Kasumi-1 (cell line): ENCODE data around the gene C16orf90.

Experiments
- DNase-seq, 2 experiments: peaks; one replicate each; lab custom pipeline; 2025; lab: John Stamatoyannopoulos, UW

The C16orf90 gene

GRCh38 chr16:3495176-3495575 is at the start of gene C16orf90:
Gene C16orf90 (minus strand): TSS chr16:3495489. CDS start chr16:3495421, 68 bp downstream.
- DNase-seq = no peak

GRCh38 chr16:3542601-3543373 is 47.5 kb upstream of the C16orf90 start:
- no peak for DNase-seq

- DNase-seq = no peak
Measured at GRCh38 chr16:3541527-3542155, 46.4 kb upstream of the C16orf90 start.

GRCh38 chr16:3538222-3538621 is 42.9 kb upstream of the C16orf90 start:
- no peak for DNase-seq

- DNase-seq = no peak
Measured at GRCh38 chr16:3536851-3537250, 41.6 kb upstream of the C16orf90 start.

GRCh38 chr16:3536271-3536731 is 41.0 kb upstream of the C16orf90 start:
- no peak for DNase-seq

- no peak for DNase-seq
Measured at GRCh38 chr16:3534126-3534525, 38.8 kb upstream of the C16orf90 start.

- DNase-seq = no peak
Measured at GRCh38 chr16:3532741-3533140, 37.5 kb upstream of the C16orf90 start.

GRCh38 chr16:3530371-3530914 is 35.2 kb upstream of the C16orf90 start:
- no peak for DNase-seq

GRCh38 chr16:3529175-3529574 is 33.9 kb upstream of the C16orf90 start:
- no peak for DNase-seq

GRCh38 chr16:3528406-3528805 is 33.1 kb upstream of the C16orf90 start:
- no peak for DNase-seq

- DNase-seq = peak; percentile 1 to 8
Measured at GRCh38 chr16:3527216-3527829, 32.0 kb upstream of the C16orf90 start.

GRCh38 chr16:3525951-3526350 is 30.7 kb upstream of the C16orf90 start:
- no peak for DNase-seq

GRCh38 chr16:3523281-3523680 is 28.0 kb upstream of the C16orf90 start:
- DNase-seq = no peak

GRCh38 chr16:3520841-3521240 is 25.6 kb upstream of the C16orf90 start:
- no peak for DNase-seq

- no peak for DNase-seq
Measured at GRCh38 chr16:3520413-3520812, 25.1 kb upstream of the C16orf90 start.

- no peak for DNase-seq
Measured at GRCh38 chr16:3519581-3519980, 24.3 kb upstream of the C16orf90 start.

- DNase-seq = no peak
Measured at GRCh38 chr16:3518986-3519348, 23.7 kb upstream of the C16orf90 start.

- DNase-seq = no peak
Measured at GRCh38 chr16:3518292-3518985, 23.1 kb upstream of the C16orf90 start.

GRCh38 chr16:3515897-3516296 is 20.6 kb upstream of the C16orf90 start:
- DNase-seq = no peak

- no peak for DNase-seq
Measured at GRCh38 chr16:3514621-3515020, 19.3 kb upstream of the C16orf90 start.

- no peak for DNase-seq
Measured at GRCh38 chr16:3513892-3514583, 18.7 kb upstream of the C16orf90 start.
